DLD1 (cell line): Measurements from ENCODE around the gene PTCD1.
"Not testable (repeated sequence)": the region's sequence is repeated elsewhere in the genome, so short reads cannot be mapped to it uniquely, and the experiment has no call there.

Experiments used
- in situ Hi-C: cut with HindIII; loops from 2 replicates; pipeline ENCODE4 v1.10.0; 2017; ENCODE audit warnings: low sequenced_read_pairs

PTCD1 gene

GRCh38 chr7:99452541-99452940 is 13.9 kb upstream of the PTCD1 start:
- in situ Hi-C loops, result no loop called here

GRCh38 chr7:99451936-99452335 is 13.3 kb upstream of the PTCD1 start:
- in situ Hi-C loops, result no loop called here

- in situ Hi-C loops, result no loop called here
Observed at GRCh38 chr7:99449326-99449725, 10.7 kb upstream of the PTCD1 start.

GRCh38 chr7:99448855-99449254 is 10.3 kb upstream of the PTCD1 start:
- in situ Hi-C loops, result no loop called here

GRCh38 chr7:99447943-99448342 is 9.3 kb upstream of the PTCD1 start:
- in situ Hi-C loops, result no loop called here

GRCh38 chr7:99446096-99446495 is 7.5 kb upstream of the PTCD1 start:
- in situ Hi-C loops, result no loop called here

GRCh38 chr7:99440195-99440594 is 1.6 kb upstream of the PTCD1 start:
- in situ Hi-C loops, result no loop called here

GRCh38 chr7:99437946-99438572 is 539 bp downstream of the PTCD1 start:
- in situ Hi-C loops, result no loop called here

GRCh38 chr7:99433158-99433557 is 5.4 kb downstream of the PTCD1 start:
- in situ Hi-C loops, result no loop called here

GRCh38 chr7:99431756-99432540 is 6.7 kb downstream of the PTCD1 start:
- in situ Hi-C loops, result not testable (repeated sequence)

- in situ Hi-C loops, result no loop called here
Observed at GRCh38 chr7:99429756-99430155, 8.8 kb downstream of the PTCD1 start.

GRCh38 chr7:99428972-99429566 is 9.5 kb downstream of the PTCD1 start:
- in situ Hi-C loops, result no loop called here

GRCh38 chr7:99424932-99425730 is 13.5 kb downstream of the PTCD1 start:
- in situ Hi-C loops, result no loop called here

- in situ Hi-C loops, result no loop called here
Observed at GRCh38 chr7:99422625-99423024, 16.0 kb downstream of the PTCD1 start.

GRCh38 chr7:99422186-99422585 is 16.4 kb downstream of the PTCD1 start:
- in situ Hi-C loops, result no loop called here

GRCh38 chr7:99420986-99421385 is 17.6 kb downstream of the PTCD1 start:
- in situ Hi-C loops, result no loop called here

- in situ Hi-C loops, result no loop called here
Observed at GRCh38 chr7:99420213-99420612, 18.4 kb downstream of the PTCD1 start.

- in situ Hi-C loops, result no loop called here
Observed at GRCh38 chr7:99419323-99420021, 19.1 kb downstream of the PTCD1 start.

- in situ Hi-C loops, result no loop called here
Observed at GRCh38 chr7:99418260-99418659, 20.3 kb downstream of the PTCD1 start.

- in situ Hi-C loops, result not testable (repeated sequence)
Observed at GRCh38 chr7:99415513-99416127, 23.0 kb downstream of the PTCD1 start.
